Measurements from ENCODE around the gene SMCO2.

Gene SMCO2

DNA sequence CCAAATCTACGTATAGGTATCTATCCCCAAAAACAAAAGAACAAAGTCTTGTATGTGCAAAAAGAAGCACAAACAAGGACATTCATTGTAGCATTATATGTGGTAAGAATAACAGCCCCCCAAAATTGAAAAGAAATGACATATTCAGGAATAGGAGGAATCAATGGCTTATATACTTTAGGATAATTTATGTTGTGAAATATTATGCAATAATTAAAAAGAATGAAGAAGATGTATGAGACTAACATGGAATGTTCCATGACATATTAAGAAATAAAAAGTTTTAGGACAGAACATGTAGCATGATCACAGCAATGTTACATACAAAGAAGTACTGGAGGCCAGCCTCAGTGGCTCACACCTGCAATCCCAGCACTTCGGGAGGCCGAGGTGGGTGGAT, 9.1 kb downstream of the SMCO2 start:
- no peak for DNase-seq

DNA sequence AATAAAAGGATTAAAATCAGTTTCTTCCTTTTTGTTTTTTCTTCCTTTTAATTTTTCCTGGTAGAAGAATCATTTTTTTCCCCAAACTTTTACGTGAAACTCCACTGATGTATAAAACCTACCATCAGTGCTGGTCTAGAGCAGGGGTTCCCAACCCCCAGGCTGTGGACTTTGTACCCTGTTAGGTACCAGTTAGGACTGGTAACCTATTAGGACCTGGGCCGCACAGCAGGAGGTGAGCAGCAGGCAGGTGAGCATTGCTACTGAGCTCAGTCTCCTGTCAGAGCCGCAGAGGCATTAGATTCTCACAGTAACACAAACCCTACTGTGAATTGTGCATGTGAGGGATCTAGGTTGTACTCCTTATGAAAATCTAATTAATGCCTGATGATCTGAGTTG, 10.1 kb downstream of the SMCO2 start:
- DNase-seq: no peak

DNA sequence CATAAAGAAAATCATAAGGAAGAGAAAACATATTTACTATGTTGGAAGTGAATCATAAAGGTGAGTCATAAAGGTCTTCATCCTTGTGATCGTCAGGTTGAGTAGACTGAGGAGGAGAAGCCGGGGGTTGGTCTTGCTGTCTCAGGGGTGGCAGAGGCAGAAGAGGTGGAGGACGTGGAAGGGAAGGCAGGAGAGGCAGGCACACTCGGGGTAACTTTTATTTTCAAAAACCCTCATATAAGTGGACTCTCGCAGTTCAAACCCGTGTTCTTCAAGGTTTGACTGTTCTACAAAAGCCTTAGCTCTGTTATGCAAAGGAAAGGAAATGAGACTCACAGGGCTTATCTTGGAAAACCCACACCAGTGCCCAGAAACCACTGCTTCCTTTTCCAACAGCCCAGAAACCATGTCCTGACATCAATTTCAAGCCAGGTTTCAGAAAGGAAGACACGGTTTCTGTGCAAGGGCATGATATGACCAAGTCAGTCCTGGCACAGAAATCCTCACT, 14.0 kb downstream of the SMCO2 start:
- no peak for DNase-seq

DNA sequence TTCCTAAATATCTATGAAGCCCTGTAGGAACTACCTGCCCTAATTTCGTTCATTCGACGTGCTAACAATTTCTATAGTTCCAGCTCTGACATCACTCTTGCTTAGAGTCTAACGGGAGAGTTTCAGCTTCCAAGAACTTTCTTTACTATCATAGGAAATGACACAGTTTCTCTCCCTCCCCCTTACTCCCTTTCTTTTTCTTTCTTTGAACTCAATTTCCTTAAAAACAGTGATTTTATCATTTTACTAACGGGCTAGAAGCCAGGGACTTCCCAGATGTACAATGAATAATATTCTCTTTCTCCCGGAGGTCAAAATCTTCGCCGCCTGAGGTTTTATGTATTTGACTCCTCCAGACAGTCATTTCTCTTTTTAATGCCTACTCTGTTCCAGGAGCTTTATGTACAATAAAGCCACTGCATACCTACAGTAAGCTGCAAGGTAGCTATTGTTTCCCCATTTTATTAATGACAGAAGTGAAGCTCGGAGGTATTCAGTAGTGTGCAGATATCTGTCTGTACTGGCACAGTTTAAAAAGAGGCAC, 15.7 kb downstream of the SMCO2 start:
- no peak for DNase-seq

DNA sequence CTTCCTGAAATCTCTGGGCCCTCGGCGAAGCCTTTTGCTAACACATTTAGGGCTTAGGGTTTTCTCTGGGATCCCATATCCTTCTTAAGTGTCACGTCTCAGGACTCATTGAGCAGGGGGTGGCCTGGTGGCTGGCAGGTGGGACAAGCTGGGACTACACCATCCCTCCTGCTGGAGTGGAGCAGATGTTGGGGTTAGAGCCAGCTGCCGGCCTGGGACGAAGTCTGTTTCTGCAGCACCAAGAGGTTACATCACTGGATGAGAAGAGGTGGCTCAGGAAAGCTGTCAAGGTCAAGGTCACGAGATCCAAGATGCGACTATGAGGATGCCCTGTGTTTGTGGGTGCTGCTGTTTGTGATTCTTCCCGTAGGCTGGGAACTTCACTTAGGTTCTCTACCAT, 16.3 kb downstream of the SMCO2 start:
- DNase-seq: no peak

DNA sequence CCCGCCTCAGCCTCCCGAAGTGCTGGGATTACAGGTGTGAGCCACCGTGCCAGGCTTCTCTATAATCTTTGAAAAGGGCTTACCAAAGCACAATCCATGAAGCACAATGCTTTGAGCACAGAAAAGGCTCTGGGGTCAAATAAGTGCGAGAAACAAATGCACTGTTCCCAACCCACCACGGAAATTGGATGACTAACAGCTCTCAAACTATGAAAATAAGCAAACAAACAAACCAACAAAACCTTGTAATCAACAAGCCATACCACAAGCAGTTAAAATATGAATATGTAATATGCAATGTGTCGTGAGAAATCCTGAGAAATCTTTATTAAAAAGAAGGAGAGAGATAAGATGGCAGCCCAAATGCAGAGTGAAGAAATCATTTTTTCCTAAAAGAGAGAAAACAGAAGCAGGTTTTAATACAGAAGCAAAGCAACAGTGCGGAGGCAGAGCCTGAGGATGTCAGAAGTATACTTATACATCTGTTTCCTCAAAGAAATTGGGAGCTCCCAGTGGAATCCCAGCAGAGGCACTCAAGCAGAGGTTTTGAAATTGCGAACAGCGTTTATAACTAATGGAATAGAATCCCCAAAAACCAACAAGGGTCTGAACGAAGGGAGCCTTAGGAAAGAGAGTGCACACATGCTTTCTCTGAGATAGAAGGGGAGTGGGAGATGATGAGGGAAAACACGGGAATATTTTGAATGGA, 17.1 kb downstream of the SMCO2 start:
- DNase-seq: no peak

DNA sequence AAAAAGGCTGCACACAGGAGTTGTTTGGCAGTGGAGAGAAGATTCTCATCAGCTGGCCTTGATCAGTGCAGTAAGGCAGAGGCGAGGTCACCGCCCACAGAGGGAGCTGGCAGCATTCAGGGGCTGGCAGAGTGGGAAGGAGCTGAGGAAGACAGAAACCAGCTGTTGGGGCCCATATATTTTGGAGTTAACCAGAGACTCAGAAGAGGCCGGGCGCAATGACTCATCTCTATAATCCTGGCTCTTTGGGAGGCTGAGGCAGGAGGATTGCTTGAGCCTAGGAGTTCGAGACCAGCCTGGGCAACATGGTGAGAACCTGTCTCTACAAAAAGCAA, 17.7 kb downstream of the SMCO2 start:
- DNase-seq: no peak

DNA sequence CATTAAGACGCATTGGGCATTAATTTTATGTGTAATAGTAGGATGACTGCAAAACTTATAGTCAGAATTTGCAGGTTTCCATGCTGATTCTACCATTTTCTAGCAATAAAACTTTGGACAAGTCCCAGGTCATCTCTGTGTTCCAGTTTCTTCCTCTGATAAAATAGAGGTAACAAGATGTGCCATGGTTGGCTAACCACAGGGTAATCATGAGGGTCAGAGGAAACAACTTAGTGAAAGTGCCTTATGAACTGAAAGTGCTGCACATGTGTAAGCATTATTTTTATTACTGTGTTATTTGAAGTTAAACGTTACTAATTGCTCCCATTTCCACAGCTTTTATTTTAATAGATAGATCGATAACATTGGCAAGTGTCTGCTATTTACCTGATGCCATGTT, 21.1 kb downstream of the SMCO2 start:
- no peak for DNase-seq

DNA sequence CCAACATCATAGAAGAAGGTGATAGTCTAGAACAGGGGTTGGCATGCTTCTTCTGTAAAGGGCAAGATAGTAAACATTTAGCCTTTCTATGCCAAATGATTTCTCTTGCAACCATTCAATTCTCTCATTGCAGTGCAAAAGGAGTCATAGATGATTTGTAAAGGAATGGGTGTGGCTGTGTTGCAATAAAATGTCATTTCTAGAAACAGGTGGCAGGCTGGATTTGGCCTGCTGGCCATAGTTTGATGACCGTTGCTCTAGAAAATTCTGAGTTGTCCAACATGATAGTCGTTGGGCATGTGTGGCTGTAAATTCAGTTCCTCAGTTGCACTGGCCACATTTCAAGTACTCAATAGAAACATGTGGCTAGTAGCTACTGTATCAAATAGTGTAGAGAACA, 21.7 kb downstream of the SMCO2 start:
- DNase-seq: no peak

DNA sequence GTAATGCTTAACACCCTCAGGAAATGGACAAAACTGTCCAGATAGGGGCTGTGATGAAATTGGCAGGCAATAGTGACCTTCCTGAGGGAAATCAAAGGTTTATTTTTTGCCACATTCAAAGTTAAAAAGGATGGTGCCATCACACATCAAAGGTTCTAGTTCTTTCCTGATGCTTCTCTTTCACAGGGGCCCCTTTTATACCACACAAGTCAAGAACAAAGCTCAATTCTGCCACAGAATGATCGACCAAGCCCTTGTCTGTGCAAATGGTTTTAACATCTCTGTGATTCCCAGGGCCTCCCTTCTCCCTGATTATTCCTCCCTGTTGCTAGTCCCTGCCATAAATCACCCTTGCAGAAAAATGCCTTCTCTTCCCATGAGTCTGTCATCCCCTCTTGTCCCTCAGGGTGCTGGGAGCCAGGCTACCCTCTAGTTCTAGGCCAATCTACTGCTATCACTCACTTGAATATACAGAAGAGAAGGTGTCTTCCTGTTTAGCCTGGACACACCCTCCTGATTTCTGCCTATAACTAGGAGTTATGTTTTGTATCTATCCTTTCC, 22.7 kb downstream of the SMCO2 start:
- DNase-seq: no peak

DNA sequence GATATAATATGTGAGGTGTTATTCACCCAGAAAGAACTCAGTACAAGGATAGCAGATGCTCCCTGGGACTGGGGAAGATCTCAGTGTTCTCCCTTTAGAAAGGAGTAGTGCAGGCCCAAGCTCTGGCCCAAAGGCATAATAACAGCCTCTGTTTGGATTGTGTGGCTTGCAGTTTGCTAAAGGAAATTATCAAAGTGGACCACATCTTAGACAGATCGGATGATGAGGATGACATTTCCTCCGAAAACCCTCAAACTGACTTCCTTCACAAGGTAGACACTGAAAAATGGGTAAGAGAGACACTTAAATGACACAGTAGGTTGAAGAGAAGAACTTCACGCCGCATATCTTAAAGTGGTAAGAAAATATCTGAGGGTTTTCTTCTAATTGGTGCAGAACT, 26.1 kb downstream of the SMCO2 start:
- DNase-seq: no peak

DNA sequence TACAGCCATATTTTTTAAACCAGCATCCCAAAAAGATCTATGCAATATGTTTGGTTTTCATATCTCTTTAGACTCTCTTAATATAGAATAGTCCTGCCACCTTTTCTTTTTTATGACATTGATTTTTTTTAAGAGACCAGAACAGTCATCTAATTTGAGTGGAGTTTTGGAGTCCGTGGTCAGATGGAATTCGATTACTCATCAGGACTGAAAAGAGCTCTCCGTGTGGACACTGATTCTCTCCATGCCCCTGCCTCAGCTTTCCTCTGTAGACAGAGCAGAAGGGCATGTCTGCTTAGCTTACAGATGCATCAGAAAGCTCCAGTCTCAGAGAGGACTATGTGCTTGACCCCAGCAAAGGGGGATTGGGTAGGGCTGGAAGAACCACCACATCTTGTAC, 27.8 kb downstream of the SMCO2 start:
- DNase-seq: no peak

DNA sequence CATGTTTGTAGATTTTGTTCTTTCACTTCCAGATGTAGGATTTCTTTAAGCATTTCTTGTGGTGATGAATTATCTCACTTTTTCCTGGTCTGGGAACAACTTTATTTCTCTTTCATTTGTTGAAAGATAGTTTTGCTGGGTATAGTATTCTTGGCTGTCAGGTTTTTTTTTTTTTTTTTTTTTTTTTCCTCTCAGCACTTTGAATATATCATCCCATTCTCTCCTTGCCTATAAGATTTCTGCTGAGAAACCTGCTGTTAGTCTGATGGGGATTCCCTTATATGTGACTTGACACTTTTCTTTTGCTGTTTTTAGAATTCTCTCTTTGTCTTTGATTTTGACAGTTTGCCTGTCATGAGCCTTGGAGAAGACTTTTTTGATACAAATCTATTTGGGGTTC, 30.5 kb downstream of the SMCO2 start:
- DNase-seq: no peak

DNA sequence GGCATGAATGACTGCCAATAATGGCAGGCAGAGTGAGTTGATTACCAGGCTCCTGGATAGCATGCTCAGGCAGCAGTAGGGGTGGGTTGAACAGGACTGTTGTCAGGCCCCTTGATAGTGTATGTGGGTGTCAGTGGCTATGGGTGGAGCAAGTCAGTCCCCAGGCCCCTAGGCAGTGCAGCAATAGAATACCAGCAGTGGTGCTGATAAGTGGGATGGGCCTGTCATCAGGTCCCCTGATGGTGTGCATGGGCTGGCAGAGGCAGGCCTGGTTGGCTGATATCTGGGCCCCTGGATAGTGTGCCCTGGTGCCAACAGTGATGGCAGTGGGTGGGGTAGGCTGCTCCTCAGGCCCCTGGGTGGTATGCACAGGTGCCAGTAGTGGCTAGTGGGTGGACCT, 32.4 kb downstream of the SMCO2 start:
- no peak for DNase-seq

DNA sequence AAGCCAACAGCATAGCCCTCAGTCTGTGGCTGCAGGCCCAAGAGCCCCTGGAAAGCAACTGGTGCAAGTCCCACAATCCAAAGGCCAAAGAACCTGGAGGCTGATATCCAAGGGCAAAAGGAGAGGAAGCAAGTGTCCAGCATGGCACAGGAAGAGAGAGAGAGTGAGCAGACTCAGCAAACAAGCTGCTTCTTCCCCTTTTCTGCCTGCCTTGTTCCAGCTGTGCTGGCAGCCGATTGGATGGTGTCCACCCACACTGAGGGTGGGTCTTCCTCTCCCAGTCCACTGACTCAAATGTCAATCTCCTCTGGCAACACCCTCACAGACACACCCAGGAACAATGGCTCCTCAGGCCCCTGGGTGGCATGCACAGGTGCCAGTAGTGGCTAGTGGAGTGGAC, 33.5 kb downstream of the SMCO2 start:
- DNase-seq: no peak

DNA sequence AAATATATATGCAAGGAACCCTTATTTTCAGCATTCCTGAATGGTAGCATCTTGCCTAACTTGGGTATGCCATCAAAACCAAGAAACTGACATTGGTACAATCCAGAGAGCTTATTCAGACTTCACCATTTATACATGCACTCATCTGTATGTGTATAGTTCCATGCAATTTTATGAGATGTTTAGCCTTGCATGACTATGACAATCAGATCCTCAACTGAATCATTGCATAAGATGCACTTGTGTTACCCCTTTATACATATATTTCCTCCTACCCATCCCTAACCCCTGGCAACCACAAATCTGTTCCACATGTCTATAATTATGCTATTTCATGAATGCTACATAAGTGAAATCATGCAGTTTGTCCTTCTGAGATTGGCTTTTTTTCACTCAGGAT, 40.4 kb downstream of the SMCO2 start:
- DNase-seq: no peak

DNA sequence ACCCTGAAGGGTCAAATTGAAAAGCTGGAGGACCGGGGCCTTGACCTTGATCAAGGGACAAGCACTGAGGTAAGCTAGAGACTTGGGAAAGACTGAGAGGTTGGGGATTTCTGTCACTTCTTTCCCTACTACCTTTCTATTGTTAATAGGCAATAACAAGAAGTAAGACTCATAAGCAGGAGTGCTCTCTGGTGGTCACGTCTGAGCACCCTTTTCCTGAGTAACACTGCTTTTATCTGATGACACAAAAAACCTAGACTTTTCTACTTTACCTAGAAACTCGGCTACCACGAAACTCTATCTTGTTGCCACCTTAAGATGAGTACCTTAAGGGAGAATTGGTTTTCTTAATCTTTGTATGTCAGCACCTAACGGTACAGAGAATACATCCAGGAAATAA, 41.9 kb downstream of the SMCO2 start:
- DNase-seq: no peak

DNA sequence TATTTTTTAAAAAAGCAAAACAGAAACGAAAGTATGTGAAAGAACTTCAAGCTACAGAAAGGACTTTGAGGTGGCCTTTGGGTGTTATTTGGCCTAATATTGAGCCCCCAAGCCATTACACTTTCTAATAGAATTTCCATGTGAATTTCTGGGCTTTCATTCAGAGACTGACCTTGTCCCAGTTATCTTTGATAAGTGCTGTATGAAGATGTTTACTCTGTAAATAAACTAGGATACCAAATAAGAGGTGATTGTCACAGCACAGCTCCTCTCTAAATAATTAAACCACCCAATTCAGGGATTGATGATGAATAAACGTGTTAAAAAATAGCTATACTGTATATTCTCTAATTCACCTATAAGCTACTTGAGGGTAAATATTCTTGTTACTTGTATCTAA, 44.7 kb downstream of the SMCO2 start:
- no peak for DNase-seq

DNA sequence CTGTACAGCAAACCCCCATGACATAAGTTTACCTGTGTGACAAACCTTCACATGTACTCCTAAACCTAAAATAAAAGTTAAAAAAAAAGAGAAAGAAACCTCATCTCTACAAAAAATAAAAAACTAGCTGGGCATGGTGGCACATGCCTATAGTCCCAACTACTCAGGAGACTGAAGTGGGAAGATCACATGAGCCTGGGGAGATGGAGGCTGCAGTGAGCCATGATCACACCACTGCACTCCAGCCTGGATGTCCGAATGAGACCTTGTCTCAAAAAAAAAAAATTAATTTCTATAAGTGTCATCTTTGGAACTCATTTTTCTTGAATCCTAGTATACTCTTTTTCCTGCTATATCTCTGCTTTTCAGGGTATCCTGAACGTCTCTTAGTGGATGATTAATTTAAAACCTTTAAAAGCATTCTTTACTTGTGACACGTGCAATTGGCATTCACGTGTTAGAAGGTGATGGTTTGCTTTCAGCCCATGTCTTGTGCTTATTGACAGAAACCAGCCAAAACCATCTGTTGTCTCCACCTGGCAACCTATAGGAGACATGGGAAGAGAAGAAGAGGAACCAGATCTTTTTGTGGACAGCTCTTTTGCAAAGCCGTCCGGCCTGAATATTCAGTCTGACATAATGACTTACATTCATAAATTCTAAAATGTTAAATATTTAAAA, 46.9 kb downstream of the SMCO2 start:
- no peak for DNase-seq

DNA sequence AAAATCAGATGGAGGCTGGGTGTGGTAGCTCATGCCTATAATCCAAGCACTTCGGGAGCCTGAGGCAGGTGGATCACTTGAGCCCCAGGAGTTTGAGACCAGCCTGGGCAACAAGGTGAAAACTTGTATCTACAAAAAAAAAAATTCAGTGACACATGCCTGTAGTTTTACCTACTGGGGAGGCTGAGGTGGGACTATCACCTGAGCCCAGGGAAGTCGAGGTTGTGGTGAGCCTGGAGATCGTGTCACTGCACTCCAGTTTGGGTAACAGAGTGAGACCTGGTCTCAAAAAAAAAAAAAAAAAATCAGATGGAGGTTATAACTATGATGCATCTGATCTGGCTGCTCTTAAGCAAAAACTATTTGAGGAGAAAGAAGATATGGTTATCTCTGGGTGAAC, 50.9 kb downstream of the SMCO2 start:
- DNase-seq: no peak

DNA sequence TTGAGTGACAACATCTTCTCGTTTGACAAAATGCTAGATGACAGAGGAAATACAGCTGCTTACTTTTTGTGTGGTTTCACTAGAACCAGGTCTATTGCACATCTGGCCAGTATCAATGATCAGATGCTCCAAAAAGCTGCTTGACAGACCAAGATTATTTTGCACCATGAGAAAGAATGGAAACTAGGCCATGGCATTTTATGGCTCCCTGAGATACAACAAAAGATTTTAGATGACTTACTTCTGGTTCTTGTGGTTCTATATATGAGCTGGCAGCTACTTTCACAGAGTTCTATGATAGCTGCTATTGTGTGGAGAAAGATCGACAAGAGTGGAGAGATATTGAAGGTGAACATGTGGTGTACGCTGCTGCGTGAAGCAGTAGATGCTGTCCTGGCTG, 51.6 kb downstream of the SMCO2 start:
- no peak for DNase-seq

DNA sequence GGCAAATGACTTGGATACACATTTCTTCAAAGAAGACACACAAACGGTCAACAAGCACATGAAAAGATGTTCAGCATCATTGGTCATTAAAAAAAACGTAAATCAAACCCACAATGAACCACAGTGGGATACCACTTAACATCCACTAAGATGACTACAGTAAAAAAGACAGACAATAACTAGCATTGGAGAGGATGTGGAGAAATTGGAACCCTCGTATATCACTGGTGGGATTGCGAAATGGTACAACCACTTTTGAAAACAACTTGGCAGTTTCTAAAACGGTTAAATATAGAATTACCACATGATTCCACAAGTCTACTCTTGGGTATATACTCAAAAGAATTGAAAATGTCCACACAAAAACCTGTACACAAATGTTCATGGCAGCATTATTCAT, 52.2 kb downstream of the SMCO2 start:
- DNase-seq: no peak

DNA sequence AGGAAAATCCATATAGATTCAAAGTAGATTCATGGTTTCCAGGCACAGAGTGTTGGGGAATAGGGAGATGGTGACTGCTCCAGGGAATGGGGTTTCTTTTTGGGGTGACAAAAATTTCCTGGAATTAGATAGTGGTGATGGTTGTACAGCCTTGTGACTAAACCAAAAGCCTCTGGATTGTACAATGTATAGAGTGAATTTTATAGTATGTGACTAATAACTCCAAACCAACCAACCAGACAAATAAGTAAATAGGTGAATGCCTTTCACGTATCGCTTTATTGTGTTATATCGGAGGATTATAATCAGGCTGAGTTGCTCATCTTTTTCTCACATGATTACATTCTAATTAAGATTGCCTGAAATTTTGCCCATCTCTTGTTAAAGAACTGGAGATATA, 52.8 kb downstream of the SMCO2 start:
- DNase-seq: no peak

DNA sequence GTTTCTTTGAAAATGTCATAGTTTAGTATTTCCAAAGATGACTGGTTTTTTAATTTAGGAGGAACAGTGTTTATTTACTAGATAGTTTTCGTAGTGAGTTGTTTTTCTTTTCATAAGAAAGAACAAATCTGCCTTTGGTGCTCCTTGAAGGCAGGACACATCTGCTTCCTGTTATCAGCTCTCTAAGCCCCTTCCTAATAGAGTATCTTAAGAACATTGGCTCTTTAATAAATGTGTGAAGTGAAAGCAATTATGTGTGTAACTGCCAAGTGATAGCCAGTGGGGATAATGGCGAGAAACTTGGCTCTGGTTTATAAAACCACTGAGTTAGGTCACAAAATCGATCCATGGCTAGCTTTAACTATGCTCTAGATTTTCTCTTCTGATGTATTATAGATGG, 54.0 kb downstream of the SMCO2 start:
- no peak for DNase-seq

All from activated CD8-positive, alpha-beta memory T cell treated with anti-CD3 and anti-CD28 coated beads for 24 hours (primary cell).